Colonic mucosa (tissue), 4 donors: ENCODE measurements around the gene ELAPOR2. TPM values are rescaled to one million over a fixed set of nuclear protein-coding genes. Genes with fewer than 3 reads are reported as not detected.

ENCODE experiments used
- DNase-seq: peaks from one replicate; pipeline ENCODE4 v3.0.0-alpha.2; 2020
- H3K27ac ChIP-seq: fragments of 200-600 bp; one replicate; pipeline ENCODE4 v1.8.0; 2021
- H3K27me3 ChIP-seq: fragments of 200-600 bp; one replicate; pipeline ENCODE4 v1.8.0; 2021
- H3K36me3 ChIP-seq: fragments of 200-600 bp; one replicate; pipeline ENCODE4 v1.8.0; 2021
- H3K4me1 ChIP-seq: fragments of 200-600 bp; one replicate; pipeline ENCODE4 v1.8.0; 2021; ENCODE audit warnings: mild to moderate bottlenecking
- H3K4me3 ChIP-seq: fragments of 200-600 bp; one replicate; pipeline ENCODE4 v1.8.0; 2021
- H3K9ac ChIP-seq, 2 donors: one replicate each; pipeline ENCODE4 v1.7.0; 2013; ENCODE audit warnings: control low read depth in 2 of 2, low read depth in 2 of 2, low read length in 2 of 2
- H3K9me3 ChIP-seq: fragments of 200-600 bp; one replicate; pipeline ENCODE4 v1.8.0; 2021
- intact Hi-C: fragments of 100-400 bp; cut with DNase I; formaldehyde crosslinking; loops from one replicate; pipeline ENCODE4 v1.14.1; 2022
- total RNA-seq, 2 donors: library from RNA; stranded (reverse); fragmentation: NEBNext Ultra II Directional in 1 of 2; extraction: Animal tissue kit (Norgen Biotek cat#: 25700) in 1 of 2; gene quantifications; one replicate each; pipeline ENCODE4 v1.2.1, GENCODE V29; 2021
- TF ChIP-seq, protein P1 (sequence below): fragments of 200-600 bp; IDR thresholded peaks from one replicate; pipeline ENCODE4 v1.8.0; 2022; ENCODE audit warnings: antibody characterized with exemption, mild to moderate bottlenecking
- donor health status: healthy.
- donor health status: DM: no; HTN: no; CAD: no.
- donor health status: DM: no; HTN: no; CAD: no.

The ELAPOR2 gene
- total RNA-seq, 2 donors from 2014 or later, result 11.8 to 17.1 TPM

DNA sequence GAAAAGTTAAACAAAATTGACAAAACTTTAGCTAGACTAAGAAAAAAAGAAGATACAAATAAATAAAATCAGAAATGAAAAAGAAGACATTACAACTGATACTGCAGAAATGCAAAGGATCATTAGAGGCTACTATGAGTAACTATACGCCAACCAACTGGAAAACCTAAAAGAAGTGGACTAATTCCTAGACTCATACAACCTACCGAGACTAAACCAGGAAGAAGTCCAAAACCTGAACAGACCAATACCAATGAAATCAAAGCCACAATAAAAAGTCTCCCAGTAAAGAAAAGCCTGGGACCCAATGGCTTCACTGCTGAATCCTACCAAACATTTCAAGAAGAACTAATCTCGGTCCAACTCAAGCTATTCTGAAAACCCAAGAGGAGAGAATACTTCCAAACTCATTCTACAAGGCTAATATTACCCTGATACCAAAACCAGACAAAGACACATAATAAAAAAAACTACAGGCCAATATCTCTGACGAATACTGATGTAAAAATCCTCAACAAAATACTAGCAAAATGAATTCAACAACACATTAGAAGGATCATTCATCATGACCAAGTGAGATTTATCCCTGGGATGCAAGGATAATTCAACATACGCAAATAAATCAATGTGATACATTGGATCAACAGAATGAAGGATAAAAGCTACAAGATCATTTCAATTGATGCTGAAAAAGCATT is 20.3 kb downstream of the ELAPOR2 start:
- Histone ChIP-seq H3K9me3 (no peaks in the 10 kb centered on the region), H3K4me1 (no peaks in the 10 kb centered on the region), H3K9ac (no peak overlapping the region), H3K36me3 (no peaks in the 10 kb centered on the region), H3K27ac (peak overlapping the region; percentile 47), H3K27me3 (no peaks in the 10 kb centered on the region), H3K4me3 (peak overlapping the region; percentile 25)
- intact Hi-C loops, result no loop called here
- no peak for DNase-seq
- TF ChIP-seq, protein P1, sequence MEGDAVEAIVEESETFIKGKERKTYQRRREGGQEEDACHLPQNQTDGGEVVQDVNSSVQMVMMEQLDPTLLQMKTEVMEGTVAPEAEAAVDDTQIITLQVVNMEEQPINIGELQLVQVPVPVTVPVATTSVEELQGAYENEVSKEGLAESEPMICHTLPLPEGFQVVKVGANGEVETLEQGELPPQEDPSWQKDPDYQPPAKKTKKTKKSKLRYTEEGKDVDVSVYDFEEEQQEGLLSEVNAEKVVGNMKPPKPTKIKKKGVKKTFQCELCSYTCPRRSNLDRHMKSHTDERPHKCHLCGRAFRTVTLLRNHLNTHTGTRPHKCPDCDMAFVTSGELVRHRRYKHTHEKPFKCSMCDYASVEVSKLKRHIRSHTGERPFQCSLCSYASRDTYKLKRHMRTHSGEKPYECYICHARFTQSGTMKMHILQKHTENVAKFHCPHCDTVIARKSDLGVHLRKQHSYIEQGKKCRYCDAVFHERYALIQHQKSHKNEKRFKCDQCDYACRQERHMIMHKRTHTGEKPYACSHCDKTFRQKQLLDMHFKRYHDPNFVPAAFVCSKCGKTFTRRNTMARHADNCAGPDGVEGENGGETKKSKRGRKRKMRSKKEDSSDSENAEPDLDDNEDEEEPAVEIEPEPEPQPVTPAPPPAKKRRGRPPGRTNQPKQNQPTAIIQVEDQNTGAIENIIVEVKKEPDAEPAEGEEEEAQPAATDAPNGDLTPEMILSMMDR, result no peak

DNA sequence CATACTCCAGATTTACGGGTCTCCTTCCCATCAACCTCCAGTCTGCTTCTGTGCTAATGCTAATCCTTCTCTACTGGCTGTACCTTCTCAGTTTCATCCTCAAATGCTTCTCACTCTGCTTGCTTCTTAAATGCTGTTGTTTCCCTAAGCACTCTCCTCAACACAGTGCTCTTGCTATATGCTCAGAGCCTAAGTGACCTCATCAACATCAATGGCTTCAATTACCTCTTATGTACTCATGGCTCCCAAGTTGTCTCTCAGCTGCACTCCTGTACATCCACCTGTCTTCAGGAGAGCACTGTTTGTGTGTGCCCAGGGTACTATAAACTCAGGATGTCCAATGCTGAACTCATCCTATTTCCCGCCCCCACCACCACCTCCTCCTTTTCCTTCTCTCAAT is 22.5 kb downstream of the ELAPOR2 start:
- TF ChIP-seq, protein P1, result no peak
- intact Hi-C loops, result no loop called here
- Histone ChIP-seq H3K4me3 (no peak overlapping the region), H3K9me3 (no peaks in the 10 kb centered on the region), H3K36me3 (no peaks in the 10 kb centered on the region), H3K4me1 (no peaks in the 10 kb centered on the region), H3K9ac (no peak overlapping the region), H3K27ac (no peak overlapping the region), H3K27me3 (no peaks in the 10 kb centered on the region)
- no peak for DNase-seq

DNA sequence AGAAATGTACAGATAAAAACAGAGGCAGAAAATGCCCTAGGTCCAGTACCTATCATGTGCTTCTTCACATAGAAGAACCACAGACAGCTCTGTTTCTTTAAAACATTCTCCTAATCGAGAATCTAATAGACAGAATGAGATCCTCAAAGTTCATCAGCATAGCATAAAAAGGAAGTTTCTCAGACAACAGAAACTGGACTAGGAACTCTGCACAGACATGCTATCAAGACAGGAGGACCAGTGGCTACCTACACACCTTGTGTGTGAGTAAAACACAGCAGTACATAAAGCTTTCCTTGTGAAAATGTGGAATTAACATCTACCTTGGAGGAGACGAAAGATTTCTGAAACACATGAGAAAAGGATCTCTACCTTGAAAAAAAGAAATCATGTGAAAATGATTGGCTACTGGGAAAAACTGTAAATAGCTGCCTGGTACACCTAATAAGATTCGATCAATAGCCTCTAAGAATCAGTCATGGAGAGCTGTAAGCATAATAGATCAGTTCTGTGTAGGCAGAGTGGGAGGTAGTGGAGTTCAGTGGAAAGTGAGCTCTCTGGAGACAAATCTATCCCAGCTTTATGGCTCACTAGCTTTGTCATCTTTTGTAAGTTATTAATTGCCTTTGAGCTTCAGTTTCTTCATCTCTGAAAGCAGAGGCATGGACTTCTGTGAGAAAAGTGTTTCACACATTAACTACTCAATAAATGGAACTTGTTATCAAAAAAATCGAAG is 26.7 kb downstream of the ELAPOR2 start:
- Histone ChIP-seq H3K9ac (no peak overlapping the region), H3K27me3 (no peaks in the 10 kb centered on the region), H3K4me1 (no peaks in the 10 kb centered on the region), H3K27ac (no peak overlapping the region), H3K4me3 (no peak overlapping the region), H3K9me3 (no peaks in the 10 kb centered on the region), H3K36me3 (no peaks in the 10 kb centered on the region)
- DNase-seq, result no peak
- intact Hi-C loops, result no loop called here
- TF ChIP-seq, protein P1, result no peak

DNA sequence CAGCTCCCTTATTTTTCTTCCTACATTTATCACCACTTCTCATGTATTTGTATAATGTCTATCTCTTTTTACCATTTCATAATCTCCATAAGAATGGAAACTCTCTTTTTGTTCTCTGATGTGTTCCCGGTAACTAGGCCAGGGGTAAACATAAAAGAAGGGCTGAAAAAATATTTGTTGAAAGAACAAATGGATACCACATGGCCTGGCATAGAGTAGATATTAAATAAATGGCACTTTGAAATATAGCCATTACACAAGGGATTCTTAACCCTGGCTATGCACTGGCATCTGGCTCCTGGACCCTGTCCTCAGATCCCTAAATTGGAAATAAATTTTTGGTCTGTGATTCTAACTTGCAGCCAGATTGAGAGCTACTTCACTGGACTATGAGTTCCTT is 30.4 kb downstream of the ELAPOR2 start:
- H3K36me3 ChIP-seq, result no peaks in the 10 kb centered on the region
- TF ChIP-seq, protein P1, result no peak
- intact Hi-C loops, result no loop called here
- H3K4me1 ChIP-seq, result no peaks in the 10 kb centered on the region
- H3K27me3 ChIP-seq, result no peaks in the 10 kb centered on the region
- DNase-seq, result no peak
- H3K9ac ChIP-seq, result no peak overlapping the region
- no peak overlapping the region for H3K27ac ChIP-seq
- no peaks in the 10 kb centered on the region for H3K9me3 ChIP-seq
- no peak overlapping the region for H3K4me3 ChIP-seq

DNA sequence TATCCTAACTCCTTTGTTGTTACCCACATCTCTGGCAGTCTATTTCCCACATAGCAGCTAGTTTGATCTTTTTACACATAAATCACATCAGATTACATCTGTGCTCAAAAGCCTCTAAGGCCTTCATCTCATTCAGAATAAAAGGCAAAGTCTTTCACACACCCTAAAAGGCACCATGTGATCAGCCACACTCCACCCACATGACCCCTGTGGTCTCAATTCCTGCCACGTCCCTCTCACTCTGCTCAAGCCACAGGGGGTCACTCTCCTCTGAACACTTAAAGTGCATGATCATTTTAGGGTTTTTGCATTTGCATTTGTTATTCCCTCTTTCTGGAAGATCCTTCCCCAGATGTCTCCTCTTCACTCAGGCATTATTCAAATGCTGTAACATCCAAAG is 30.8 kb downstream of the ELAPOR2 start:
- intact Hi-C loops, result no loop called here
- no peaks in the 10 kb centered on the region for H3K4me1 ChIP-seq
- no peak for DNase-seq
- no peak overlapping the region for H3K27ac ChIP-seq
- TF ChIP-seq, protein P1, result no peak
- no peaks in the 10 kb centered on the region for H3K27me3 ChIP-seq
- H3K4me3 ChIP-seq, result no peak overlapping the region
- no peak overlapping the region for H3K9ac ChIP-seq
- no peaks in the 10 kb centered on the region for H3K36me3 ChIP-seq
- no peaks in the 10 kb centered on the region for H3K9me3 ChIP-seq
